Erythroblast (primary cell): ENCODE measurements around the gene PGA3.

Experiments
- GATA1 ChIP-seq: IDR thresholded peaks from 2 replicates; pipeline ENCODE4 v1.6.1; 2011; ENCODE audit warnings: low read depth, mild to moderate bottlenecking, control low read depth, low read length, moderate library complexity
- POLR2A ChIP-seq: IDR thresholded peaks from 2 replicates; pipeline ENCODE4 v1.6.1; 2011; ENCODE audit warnings: mild to moderate bottlenecking, low read length

DNA sequence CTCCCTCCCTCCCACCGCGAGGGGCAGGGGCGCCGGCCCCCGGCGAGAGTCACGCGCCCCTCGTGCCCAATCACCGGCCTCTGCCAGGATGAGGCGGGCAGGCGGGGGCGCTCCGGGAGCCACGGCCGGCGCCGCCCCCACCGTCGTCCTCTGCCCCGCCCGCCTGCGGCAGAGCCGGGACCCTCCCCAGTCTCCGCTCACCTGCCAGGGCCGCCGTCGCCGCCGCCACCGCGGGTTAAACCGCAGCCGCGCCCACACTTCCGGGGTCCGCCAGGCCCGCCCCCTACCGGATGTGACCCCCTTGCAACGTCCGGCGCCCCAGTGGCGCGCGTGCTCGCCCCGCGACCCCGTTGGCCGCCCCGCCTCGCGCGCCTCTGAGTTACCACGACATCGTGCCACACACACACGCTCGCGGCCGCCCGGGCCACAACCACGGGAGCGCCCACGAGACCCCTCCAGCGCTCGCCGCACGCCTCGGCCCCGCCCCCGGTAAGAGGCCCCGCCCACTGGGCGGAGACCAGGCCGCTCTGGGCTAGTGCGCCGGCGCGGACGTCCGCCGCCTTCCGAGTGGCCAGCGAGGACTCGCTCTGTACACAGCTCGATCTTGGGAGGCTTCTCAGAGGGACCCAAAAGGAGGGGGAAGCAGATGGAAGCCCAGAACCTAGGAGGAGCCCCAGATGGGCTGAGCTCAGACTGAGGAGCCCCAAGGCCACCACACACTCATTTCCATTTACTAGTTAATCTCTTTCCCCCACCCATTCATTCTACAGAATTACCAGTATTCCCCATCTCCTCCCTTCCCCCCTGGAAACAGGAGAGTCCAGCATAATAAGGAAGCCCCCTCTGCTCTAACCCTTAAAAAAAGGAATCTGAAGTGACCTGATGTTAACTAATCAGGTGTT, 41.9 kb upstream of the PGA3 start, which contains the start of gene VPS37C:
- TF ChIP-seq POLR2A (peak; percentile 84), GATA1 (no peak)
